Astrocyte (in vitro differentiated cells and primary cell): ENCODE data around the gene LRIF1.

Source experiments
- CTCF ChIP-seq: IDR thresholded peaks from 2 replicates; pipeline ENCODE4 v1.5.1; 2011; ENCODE audit warnings: low read depth, mild to moderate bottlenecking, inconsistent platforms, low read length, moderate library complexity; ENCODE audit not compliant: insufficient read depth
- EZH2 ChIP-seq: IDR thresholded peaks from 2 replicates; pipeline ENCODE4 v1.6.1; 2012; ENCODE audit warnings: mild to moderate bottlenecking, low read length, inconsistent platforms; ENCODE audit not compliant: insufficient read depth

GRCh38 chr1:110912784-110913183 lies 50.9 kb downstream of the LRIF1 start:
- no peak for TF ChIP-seq CTCF
- TF ChIP-seq EZH2, result no peak
